UCSD-AML1 (cell line): ENCODE measurements around the gene FAM20C.

ENCODE experiments used
- DNase-seq: peaks from one replicate; lab custom pipeline; 2025; ENCODE audit not compliant: unreplicated experiment; lab: John Stamatoyannopoulos, UW

FAM20C gene

DNA sequence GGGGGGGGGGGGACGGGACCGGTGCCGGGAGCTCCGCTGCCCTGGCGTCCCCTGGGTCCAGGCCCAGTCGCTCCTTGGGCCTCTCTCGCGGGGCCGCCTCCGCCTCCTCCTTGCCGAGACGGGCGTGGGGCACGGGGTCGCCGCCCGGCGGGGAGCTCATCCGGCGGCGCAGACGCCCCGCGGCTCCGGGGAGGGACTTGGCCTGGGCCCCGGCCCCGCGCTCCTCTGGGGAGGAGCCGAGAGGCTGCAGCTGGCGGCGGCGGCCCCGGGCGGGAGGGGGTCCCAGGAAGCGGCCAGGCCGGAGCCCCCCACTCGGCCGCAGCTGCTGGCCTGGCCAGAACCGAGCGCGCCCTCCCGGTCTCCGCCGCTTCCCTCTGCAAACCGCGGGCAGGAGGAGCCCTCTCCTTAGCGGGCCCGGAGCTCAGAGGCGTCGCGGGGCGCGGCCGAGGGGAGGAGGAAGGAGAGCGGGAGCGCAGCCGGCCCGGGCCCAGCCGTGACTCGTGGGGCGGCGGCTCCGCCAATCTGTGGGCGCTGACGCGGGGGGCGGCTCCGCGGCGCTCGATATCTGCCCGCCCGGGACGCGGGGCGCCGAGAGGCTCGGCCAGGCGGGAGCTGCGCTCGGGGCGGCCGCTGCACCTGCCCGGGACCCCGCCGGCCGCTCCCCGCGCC lies at the start of gene FAM20C:
Gene FAM20C, plus strand, starts transcription at position 591 of the 669 bp plus-strand sequence. CDS start 629 bp downstream, outside the sequence.
- DNase-seq, result peak; percentile 21

DNA sequence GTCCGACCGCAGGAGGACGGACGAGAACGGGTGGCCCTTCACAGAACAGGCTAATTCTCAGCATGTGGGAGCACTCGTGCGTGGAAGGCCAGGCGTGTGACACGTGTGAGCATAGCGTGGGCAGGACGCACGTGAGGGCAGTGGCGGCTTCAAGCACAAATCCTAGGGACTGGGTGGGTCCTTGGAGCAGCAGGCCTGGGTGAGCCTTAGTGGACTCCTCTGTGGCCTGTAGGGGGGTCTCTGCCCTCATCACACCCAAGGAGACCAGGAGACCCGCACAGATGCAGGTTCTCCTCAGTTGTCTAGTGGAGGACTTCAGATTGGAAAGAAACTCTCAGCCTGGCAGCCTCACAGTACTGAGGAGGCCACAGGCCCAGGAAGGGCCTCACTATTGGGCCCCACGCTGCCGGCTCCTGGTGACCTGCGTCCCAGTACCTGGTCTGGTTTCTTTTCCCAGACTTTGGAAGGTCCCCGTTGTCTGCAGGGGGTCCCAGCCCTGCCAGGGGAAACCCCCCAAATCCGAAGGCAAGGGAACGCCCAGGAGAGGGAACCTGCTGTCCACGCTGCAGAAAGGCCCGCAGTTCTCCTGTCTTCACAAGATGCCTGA lies 49.1 kb upstream of the FAM20C start:
- no peak for DNase-seq

DNA sequence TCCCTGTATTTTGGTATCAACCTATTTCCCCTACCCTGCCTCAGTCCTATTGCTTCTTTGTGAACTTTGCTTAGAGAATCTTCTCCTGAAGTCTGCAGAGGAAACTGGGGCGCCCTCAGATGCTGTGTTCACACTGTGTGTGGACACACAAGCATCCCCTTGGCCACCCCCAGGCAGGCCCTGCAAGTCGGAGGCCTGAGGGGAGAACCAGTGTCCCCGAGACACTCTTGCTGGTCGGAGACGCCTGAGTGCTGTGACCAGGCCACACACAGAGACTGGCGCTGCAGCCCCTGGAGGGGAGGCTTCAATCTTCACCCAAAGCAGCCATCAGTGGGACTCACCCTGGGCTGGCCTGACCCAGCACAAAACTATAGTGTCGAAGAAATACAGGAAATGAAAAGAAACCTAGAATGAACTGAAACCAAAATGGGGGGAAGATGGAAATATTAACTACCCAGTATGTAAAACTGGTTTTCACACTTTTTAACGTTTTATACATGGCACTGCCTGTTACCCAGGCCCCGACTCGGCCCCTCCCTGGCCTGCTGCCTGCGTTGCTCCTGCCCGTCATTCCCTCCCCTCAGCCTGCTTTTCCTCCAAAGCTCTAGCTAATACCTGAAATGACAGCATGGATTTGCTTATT lies 48.4 kb upstream of the FAM20C start:
- no peak for DNase-seq

DNA sequence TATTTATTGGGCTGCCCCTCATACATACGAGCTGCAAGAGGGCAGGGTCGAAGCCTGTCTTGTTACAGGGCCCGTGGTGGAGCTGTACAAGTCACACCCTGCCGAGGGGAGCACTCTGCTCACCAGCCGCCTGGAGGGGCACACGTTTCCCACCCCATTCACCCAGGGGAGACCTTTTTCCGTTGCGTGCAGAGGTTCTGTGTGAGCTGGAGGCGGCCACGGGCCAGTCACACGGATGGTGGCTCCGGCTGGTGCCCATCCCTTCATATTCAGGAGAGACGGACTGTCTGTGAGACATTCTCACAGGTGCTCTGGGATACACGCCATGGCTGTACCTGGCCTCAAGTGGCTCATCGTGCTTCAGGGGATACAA lies 47.9 kb upstream of the FAM20C start:
- DNase-seq, result no peak

DNA sequence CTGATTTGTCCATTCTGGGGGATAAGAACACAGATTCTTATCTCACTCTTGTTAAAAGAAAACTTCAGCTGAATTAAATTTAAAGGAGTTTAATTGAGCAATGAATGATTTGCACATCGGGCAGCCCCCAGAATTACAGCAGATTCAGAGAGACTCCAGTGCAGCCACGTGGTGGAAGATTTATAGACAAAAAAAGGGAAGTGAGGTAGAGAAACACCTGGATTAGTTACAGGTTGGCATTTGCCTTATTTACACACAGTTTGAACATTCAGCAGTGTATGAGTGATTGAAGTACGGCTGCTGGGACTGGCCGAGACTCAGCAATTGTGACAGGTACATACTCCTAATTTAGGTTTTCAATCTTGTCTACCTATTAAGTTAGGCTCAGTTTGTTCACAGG lies 46.5 kb upstream of the FAM20C start:
- DNase-seq, result no peak

DNA sequence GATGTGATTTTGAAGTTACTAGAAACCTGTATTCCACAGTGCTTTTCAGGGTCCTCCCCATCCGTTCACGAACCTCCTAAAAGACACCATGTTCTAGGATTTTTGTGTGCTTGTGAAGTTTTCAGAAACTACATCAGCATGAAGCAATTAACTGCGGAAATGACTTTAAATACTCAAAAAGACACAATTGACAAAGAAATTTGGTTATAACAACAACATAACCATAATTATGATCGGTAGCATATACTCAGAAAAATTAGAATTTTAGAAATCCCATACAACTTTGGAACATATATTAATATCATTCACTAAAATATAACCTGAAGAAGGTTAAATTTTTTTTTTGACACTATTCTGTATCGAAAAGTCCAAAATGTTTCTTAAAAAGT lies 43.8 kb upstream of the FAM20C start:
- no peak for DNase-seq

DNA sequence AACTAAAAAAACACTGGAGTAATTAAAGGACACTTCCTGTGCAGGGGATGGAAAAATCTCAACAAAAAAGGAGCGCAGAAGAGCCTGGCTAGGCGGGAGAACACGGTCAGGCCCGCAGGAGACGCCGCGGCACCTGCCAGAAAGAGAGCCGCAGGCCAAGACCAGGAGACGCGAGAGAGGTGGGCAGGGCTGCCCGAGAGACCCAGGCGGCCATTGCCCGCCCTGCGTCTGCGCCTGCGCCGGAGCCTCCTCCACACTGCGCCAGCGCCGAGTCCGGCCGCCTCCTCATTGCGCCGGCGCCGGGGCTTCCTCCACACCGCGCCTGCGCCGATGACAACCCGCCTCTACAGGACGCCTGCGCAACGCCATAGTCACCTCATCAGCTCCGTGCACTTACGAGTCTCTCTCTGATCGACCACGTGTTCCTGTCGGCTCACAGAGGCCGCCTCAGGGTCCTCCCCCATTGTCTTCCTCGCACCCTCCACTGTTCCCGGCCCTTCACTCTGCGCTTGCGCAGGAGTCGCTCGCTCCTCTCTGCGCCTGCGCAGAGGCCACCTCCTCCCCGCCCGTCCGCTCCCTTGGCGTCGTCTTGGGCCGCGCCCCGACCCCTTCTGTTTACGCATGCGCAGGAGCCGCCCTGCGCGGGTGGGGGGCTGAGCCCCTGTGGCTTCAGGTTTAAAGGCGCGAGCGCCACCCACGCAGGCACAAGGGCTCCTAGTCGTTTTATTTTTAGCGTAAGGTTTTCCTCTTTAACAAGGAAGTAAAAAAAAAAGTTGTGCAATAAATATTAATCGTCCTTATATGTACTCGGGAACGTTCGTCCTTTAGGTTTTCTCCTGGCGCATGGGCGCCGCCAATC lies 43.2 kb upstream of the FAM20C start:
- peak; percentile 98 for DNase-seq

DNA sequence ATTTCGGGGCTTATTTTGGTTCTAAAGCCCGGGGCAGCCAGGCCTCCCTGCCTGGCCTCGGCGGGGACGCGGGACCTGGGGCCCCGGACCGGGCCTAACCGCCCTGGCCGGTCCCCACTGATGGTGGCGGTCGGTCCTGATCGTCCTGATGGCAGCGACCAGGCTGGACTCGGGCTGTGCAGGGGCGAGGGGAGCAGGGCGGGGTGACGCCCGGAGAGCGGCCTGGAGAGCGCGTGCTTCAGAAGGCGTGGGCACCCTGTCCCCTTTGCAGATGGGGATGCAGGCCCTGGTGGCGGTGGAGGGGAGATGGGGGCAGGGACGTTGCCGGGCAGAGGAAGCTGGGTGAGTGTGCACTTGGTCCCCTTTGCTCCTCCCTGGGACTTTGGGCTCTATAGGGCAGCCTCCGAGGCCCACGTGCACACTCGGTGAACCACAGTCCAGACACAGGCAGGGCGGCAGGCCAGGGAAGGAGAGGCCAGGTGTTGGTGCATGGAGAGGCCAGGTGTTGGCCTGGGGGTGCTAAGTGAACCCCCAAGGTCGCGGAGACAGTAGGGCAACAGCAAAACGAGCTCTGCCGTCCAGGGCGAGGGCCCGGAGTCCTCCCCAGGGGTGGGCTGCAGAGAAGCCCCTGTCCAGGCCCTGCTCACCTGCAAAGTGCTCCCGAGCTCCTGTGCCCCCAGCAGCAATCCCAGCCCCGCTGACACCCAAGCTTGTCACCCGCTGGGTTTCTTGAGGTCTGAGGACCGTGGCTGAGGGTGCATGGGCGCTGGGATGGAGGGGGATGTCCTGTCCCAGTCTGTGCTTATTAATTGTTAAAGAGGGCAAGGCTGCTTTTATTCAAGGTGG lies 42.4 kb upstream of the FAM20C start:
- peak; percentile 51 for DNase-seq

DNA sequence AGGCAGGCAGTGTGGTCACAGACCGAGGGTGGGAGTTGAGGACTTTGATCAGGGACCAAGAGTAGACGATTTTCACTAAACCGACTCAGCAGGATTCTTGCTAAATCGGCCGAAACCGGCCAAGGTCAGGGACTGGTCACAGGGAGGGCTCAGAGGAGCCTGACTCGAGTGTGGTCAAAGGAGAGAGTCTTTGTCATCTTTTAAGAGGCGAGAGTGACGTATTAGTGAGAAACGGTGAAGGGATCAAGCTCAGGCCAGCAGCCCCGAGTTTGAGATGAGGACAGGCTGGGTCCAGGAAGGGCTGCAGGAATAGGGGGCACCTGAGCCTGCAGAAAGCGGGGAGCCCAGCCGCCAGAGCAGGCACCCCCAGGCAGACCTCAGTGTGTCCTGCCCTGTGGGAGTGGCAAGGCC lies 41.6 kb upstream of the FAM20C start:
- no peak for DNase-seq

DNA sequence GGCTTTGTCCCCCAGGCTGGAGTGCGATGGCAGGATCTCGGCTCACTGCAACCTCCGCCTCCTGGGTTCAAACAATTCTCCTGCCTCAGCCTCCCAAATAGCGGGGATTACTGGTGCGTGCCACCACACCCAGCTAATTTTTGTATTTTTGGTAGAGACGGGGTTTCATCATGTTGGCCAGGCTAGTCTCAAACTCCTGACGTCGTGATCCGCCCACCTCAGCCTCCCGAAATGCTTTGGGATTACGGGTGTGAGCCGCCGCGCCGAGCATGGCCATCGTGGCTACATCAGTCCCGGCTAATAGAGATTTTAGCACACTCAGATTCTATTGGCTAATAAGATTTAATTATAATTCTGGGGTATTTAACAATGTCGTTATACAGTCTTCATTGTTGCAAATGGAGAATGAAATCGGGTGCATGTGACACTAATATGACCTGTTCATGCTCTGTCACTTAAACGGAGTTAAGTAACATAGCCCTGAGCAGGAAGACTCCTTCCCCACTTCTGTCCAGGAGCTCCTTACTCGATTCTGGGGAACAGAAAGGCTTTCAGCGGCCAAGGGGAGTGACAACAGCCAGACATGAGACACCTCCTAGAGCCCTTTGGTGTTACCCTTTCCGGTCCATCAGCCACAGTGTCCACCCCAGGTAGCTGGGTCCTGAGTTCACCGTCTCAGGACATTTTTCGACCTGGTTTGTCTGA lies 40.9 kb upstream of the FAM20C start:
- DNase-seq, result no peak

DNA sequence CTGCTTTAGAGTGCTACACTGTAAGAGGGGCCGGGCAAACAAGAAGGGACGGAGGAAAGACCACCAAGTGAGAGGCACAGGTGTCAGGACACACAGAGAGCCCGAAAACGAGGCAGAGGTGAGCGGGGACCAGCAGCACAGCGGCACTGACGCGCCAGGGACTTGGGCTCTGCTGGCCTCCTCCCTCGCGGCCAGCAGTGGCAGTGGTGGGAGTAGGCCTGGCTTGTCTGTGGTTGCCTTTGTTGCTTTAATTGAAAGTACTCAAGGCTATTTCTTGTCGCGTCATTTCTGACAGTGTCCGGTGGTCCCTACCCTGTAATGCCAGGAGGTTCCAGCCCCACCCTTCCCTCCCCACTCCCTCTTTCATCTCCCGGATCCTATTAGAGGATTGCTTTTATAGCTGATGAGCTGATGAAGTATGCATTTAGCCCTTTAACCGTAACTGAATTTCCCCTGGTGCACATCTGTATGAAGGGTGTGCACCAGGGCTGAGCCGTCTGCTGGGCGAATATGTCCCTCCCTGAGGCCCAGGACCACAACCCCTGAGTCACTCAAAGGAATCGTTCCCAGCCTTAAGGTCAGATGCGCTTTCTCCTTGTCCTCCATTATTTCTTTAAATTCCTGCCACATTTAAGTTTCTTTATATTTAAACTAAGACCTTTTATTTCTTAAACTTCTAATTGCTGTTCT lies 39.5 kb upstream of the FAM20C start:
- DNase-seq, result no peak

DNA sequence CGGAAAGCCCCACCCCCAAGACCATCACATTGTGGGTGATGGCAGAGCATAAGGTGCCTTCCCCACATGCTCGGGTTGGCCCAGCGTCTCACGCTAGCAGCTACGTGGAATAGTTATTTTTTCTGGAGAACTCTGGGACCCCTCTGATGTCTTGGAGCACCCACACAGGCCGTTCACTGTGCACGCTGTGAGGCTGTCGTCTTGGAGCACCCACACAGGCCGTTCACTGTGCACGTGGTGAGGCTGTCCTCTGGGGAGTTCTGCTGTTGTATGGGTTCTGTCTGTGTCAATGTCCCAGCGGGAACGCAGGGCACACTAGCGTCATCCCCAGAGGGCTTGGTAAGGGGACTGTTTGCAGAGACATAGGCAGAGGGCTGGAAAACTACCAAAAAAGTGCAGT lies 38.8 kb upstream of the FAM20C start:
- DNase-seq, result no peak

DNA sequence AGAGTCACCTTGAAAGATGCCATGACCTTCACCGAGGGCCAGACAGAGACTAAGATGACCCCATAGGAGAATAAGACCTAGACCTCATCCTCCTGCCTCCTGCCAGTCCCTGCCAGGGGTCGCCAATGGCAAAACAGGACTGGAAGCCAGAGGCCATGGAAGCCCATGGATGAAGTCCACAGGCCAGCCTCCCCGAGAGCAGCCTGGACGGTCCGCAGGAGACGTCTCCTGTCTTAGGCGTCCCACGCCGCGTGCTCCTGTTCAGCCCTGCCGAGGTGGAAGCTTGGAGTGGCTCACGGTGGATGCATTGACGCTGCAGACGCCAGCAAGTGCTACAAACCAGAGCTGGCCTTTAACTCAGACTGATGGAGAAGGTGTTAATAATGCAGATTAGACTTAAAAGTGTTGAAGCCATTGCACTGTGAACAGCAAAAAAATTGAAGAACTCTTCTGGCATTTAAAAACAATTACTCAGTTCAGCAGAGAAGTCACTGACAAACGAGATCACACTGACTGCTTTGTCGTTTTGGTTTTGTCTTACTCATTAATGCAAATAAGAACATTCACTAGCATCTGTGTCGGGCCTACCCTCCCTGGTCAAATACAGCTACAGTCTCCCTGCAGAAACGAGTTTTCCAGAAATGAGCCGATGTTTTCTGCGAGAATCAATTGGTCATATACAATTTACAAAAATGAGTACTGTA lies 38.1 kb upstream of the FAM20C start:
- no peak for DNase-seq

DNA sequence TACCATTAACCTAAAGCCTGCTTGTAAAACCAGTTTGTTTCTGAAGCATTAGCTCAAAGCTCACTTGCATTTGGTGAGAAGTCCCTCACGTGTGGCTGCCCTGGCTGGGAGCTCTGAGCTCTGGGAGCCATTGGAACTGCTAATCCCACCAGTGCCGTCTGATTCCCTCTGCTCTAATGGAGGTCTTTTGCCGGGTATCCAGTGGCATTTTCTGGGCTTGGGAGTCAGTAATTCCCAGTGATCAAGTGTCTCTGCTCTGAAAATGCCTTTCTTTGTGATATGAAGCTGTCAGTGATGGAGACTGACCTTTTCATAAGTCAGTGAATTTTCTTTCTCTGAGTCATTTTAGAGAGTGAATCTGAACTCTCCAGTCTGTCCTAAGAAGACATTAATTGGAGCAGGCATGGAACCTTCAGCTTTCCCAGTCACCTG lies 36.9 kb upstream of the FAM20C start:
- no peak for DNase-seq

DNA sequence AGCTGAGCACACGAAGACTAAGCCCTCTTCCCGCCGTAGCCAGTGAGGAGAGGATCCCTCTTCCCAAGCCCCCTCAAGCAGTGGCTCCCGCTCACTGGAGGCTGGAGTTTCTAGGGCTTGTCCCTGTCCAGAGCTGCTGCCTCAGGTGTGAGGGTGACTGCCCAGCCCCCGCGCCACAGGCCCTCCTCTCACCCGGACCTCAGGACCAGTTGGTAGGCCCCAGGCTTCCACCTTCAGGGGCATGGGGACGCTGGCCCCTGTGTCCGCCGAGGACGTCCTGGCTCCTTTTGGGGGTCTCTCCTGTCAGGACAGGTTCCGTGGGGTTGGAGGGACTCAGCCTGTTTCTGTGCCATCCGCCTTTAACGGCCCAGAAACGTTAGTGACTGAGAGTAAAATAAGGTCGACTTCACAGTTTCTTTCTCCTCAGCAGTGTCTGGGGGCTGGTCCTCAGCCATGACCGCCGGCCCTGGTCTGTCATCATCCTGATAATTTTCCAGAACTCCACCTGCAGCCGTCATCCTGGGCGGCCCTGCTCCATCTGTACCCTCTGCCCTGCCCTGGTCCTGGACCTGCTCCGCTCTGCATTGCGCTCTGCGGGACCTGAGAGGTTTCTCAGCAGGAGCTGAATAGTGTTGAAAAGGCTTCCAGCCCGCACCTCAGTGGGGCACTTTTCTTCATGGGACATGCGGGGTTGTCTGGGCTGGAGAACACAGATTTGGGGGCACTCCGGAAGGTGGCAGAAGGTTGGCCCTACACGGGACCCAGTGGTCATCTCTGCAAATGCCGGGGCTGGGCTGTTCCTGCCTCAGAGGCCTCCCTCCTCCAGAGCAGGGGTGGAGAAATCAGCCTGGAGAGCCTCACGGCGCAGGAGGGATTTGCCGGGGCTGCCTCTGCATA lies 36.0 kb upstream of the FAM20C start:
- DNase-seq, result no peak

DNA sequence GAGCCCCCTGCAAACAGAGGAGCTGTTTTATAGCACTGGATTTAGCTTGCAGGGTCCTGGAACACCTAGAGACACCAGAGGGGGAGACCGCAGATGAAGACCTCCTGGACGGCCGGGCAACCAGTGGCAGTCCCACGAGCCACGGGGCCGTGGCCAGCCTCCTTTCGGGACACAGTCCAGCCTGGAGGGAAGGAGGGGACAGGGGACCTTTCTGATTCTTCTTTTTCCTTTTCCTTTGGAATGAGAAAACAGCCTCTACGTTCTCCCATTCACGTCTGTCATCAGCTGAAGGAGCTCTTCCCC lies 35.4 kb upstream of the FAM20C start:
- DNase-seq, result no peak

DNA sequence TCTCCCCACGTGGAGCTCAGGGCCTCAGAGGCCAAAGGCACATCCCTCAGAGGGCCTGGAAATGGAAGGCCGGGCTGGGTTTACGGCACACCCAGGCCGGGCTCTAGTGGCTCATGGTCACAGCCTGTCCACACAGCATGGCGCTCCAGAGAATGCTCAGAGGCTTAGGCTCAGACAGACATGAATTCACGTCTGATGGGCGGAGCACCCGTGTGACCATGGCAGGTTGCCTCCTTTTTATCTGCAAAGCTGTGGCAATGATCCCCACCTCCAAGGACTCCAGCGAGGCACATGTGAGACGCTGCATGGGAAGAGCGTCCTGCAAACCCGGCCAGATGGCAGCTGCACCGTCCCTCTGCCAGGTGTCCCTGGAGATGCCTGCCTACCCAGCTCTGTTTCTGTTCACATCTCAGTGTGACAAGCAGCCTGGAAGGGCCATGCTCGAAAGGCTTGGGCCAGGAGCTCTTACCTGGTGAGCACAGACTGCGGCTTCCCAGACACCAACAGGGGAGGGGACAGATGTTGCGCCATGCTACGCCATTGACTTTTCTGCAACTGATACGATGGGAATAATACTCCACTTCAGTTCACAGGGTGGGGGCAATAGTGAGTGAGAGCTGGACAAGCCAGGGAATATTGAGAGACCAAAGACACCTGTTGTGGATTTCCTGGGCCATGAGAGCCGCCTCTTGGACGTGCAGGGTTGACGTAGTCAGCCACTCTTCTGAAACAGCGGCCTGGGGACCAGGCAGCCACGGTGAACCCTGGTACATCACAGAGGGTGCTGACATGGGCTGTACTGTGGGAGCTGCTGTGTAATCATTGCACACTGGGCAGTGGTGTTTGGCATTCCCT lies 34.4 kb upstream of the FAM20C start:
- no peak for DNase-seq
